Nephron (organoid): ENCODE results near the gene COL18A1.

Source experiments
- H3K27ac Mint-ChIP-seq, 3 experiments: 2 replicates each; pipeline ENCODE4 v1.8.0; 2020; ENCODE audit warnings: mixed read lengths in 3 of 3, mild to moderate bottlenecking in 2 of 3, moderate library complexity in 1 of 3
- H3K27me3 Mint-ChIP-seq: 2 replicates; pipeline ENCODE4 v1.8.0; 2021; ENCODE audit warnings: low read depth, mild to moderate bottlenecking, moderate library complexity, mixed read lengths
- H3K36me3 Mint-ChIP-seq: 2 replicates; pipeline ENCODE4 v1.8.0; 2020; ENCODE audit warnings: low read depth, mixed read lengths
- H3K4me1 Mint-ChIP-seq: 2 replicates; pipeline ENCODE4 v1.8.0; 2020; ENCODE audit warnings: mixed read lengths
- H3K4me3 Mint-ChIP-seq, 3 experiments: 2 replicates each; pipeline ENCODE4 v1.8.0; 2020; ENCODE audit warnings: mild to moderate bottlenecking in 3 of 3, mixed read lengths in 3 of 3, moderate library complexity in 2 of 3
- H3K9me3 Mint-ChIP-seq: 2 replicates; pipeline ENCODE4 v1.8.0; 2020; ENCODE audit warnings: mixed read lengths
- CTCF ChIP-seq, 3 experiments: fragments of 200-600 bp; sonication (generic); IDR thresholded peaks; one replicate each; pipeline ENCODE4 v1.5.0; 2021; ENCODE audit warnings: antibody characterized with exemption in 3 of 3; ENCODE audit not compliant: unreplicated experiment in 3 of 3

COL18A1 gene

GRCh38 chr21:45507888-45508508, 103.0 kb downstream of the COL18A1 start:
- H3K27ac Mint-ChIP-seq, result peak overlapping the region in 1 of 3 experiments; percentile 45
- H3K36me3 Mint-ChIP-seq, result no peaks in the 10 kb centered on the region
- H3K27me3 Mint-ChIP-seq, result no peaks in the 10 kb centered on the region

GRCh38 chr21:45508607-45509565, 103.9 kb downstream of the COL18A1 start:
- H3K4me3 Mint-ChIP-seq, result no peak overlapping the region
- no peak for TF ChIP-seq CTCF (IDR thresholded peaks at IDR 0.05; ENCODE audit: unreplicated experiment in 3 of 3)
- H3K9me3 Mint-ChIP-seq, result no peaks in the 10 kb centered on the region
- H3K36me3 Mint-ChIP-seq, result no peaks in the 10 kb centered on the region
- no peaks in the 10 kb centered on the region for H3K27me3 Mint-ChIP-seq
- H3K27ac Mint-ChIP-seq, result peak overlapping the region in 1 of 3 experiments; percentile 45
- H3K4me1 Mint-ChIP-seq, result no peaks in the 10 kb centered on the region

More at GRCh38 chr21:45507888-45508508, 103.0 kb downstream of the COL18A1 start:
- no peak overlapping the region for H3K4me3 Mint-ChIP-seq
- H3K4me1 Mint-ChIP-seq, result no peaks in the 10 kb centered on the region
- H3K9me3 Mint-ChIP-seq, result no peaks in the 10 kb centered on the region
- TF ChIP-seq CTCF (IDR thresholded peaks at IDR 0.05; ENCODE audit: unreplicated experiment in 3 of 3), result no peak

- TF ChIP-seq CTCF (IDR thresholded peaks at IDR 0.05; ENCODE audit: unreplicated experiment in 3 of 3), result no peak
- no peaks in the 10 kb centered on the region for H3K4me1 Mint-ChIP-seq
- no peaks in the 10 kb centered on the region for H3K27me3 Mint-ChIP-seq
- no peaks in the 10 kb centered on the region for H3K9me3 Mint-ChIP-seq
- H3K27ac Mint-ChIP-seq, result no peak overlapping the region
- H3K4me3 Mint-ChIP-seq, result no peak overlapping the region
- no peaks in the 10 kb centered on the region for H3K36me3 Mint-ChIP-seq
Measured at GRCh38 chr21:45509566-45510465, 104.9 kb downstream of the COL18A1 start.

GRCh38 chr21:45510466-45510955, 105.5 kb downstream of the COL18A1 start:
- no peaks in the 10 kb centered on the region for H3K36me3 Mint-ChIP-seq
- no peak overlapping the region for H3K4me3 Mint-ChIP-seq
- H3K4me1 Mint-ChIP-seq, result no peaks in the 10 kb centered on the region
- H3K27me3 Mint-ChIP-seq, result no peaks in the 10 kb centered on the region
- no peaks in the 10 kb centered on the region for H3K9me3 Mint-ChIP-seq
- TF ChIP-seq CTCF (IDR thresholded peaks at IDR 0.05; ENCODE audit: unreplicated experiment in 3 of 3), result no peak
- no peak overlapping the region for H3K27ac Mint-ChIP-seq

- Mint-ChIP-seq H3K4me3 (no peak overlapping the region), H3K4me1 (no peaks in the 10 kb centered on the region), H3K9me3 (no peaks in the 10 kb centered on the region), H3K36me3 (no peaks in the 10 kb centered on the region), H3K27ac (no peak overlapping the region), H3K27me3 (no peaks in the 10 kb centered on the region)
- TF ChIP-seq CTCF (IDR thresholded peaks at IDR 0.05; ENCODE audit: unreplicated experiment in 3 of 3), result no peak
Measured at GRCh38 chr21:45511007-45511406, 106.0 kb downstream of the COL18A1 start.
